Neural crest cell (in vitro differentiated cells): Measurements from ENCODE around the gene RETREG2. TPM values are rescaled to one million over a fixed set of nuclear protein-coding genes. Genes with fewer than 3 reads are reported as not detected.
A peak's percentile ranks its signal among the peaks of the same experiment; 100 is the strongest.

Experiments used
- DNase-seq: peaks from one replicate; pipeline ENCODE4 v3.0.0; 2021; ENCODE audit warnings: low read depth, mixed read lengths, low spot score
- H3K27ac Mint-ChIP-seq: one replicate; pipeline ENCODE4 v1.8.0; 2021; ENCODE audit warnings: mild to moderate bottlenecking, mixed read lengths; ENCODE audit not compliant: unreplicated experiment
- H3K27me3 Mint-ChIP-seq: 2 replicates; pipeline ENCODE4 v1.8.0; 2021; ENCODE audit warnings: low read depth, mild to moderate bottlenecking, mixed read lengths
- H3K36me3 Mint-ChIP-seq: 2 replicates; pipeline ENCODE4 v1.8.0; 2021; ENCODE audit warnings: low read depth, mild to moderate bottlenecking, mixed read lengths
- H3K4me1 Mint-ChIP-seq: 2 replicates; pipeline ENCODE4 v1.8.0; 2021; ENCODE audit warnings: mixed read lengths
- H3K4me3 Mint-ChIP-seq: one replicate; pipeline ENCODE4 v1.8.0; 2021; ENCODE audit warnings: mild to moderate bottlenecking, mixed read lengths
- H3K9me3 Mint-ChIP-seq: 2 replicates; pipeline ENCODE4 v1.8.0; 2021; ENCODE audit warnings: mixed read lengths
- CTCF ChIP-seq: fragments of 200-600 bp; sonication (generic); conservative IDR thresholded peaks from 2 replicates; pipeline ENCODE4 v1.5.0; 2021; ENCODE audit warnings: antibody characterized with exemption, mild to moderate bottlenecking
- total RNA-seq: library from RNA; stranded (reverse); gene quantifications from 2 replicates; pipeline ENCODE4 v1.2.1, GENCODE V29; 2021

Gene RETREG2
- total RNA-seq, 1 donor from 2014 or later: 86.0 TPM

- no peak for DNase-seq
- Mint-ChIP-seq H3K4me3 (peak overlapping the region; percentile 92), H3K4me1 (peaks cover 21% of the 10 kb centered on the region), H3K36me3 (peaks cover 4% of the 10 kb centered on the region), H3K27ac (peak overlapping the region; percentile 92), H3K9me3 (peaks cover 2% of the 10 kb centered on the region), H3K27me3 (peaks cover 3% of the 10 kb centered on the region)
- TF ChIP-seq CTCF: no peak
Observed at GRCh38 chr2:219207884-219208740, 30.0 kb downstream of the RETREG2 start.

GRCh38 chr2:219209236-219210195 is 31.4 kb downstream of the RETREG2 start:
- Mint-ChIP-seq H3K27ac (peak overlapping the region; percentile 92), H3K9me3 (peaks cover under 1% of the 10 kb centered on the region), H3K36me3 (peaks cover 4% of the 10 kb centered on the region), H3K4me3 (peak overlapping the region; percentile 80), H3K27me3 (peaks cover 3% of the 10 kb centered on the region), H3K4me1 (peaks cover 21% of the 10 kb centered on the region)
- DNase-seq: no peak
- no peak for TF ChIP-seq CTCF

- Mint-ChIP-seq H3K4me3 (no peak overlapping the region), H3K9me3 (no peaks in the 10 kb centered on the region), H3K36me3 (peaks cover 4% of the 10 kb centered on the region), H3K27ac (peak overlapping the region; percentile 92), H3K27me3 (peaks cover 3% of the 10 kb centered on the region), H3K4me1 (peaks cover 21% of the 10 kb centered on the region)
- no peak for DNase-seq
- no peak for TF ChIP-seq CTCF
Observed at GRCh38 chr2:219210196-219210885, 32.3 kb downstream of the RETREG2 start.

GRCh38 chr2:219210886-219211362 is 32.8 kb downstream of the RETREG2 start:
- peaks cover 4% of the 10 kb centered on the region for H3K36me3 Mint-ChIP-seq
- no peak for DNase-seq
- no peak overlapping the region for H3K27ac Mint-ChIP-seq
- peaks cover 21% of the 10 kb centered on the region for H3K4me1 Mint-ChIP-seq
- peaks cover 3% of the 10 kb centered on the region for H3K27me3 Mint-ChIP-seq
- H3K4me3 Mint-ChIP-seq: peak overlapping the region; percentile 62
- TF ChIP-seq CTCF: no peak
- no peaks in the 10 kb centered on the region for H3K9me3 Mint-ChIP-seq

- H3K36me3 Mint-ChIP-seq: peaks cover 6% of the 10 kb centered on the region
Observed at GRCh38 chr2:219213026-219213415, 34.9 kb downstream of the RETREG2 start.

More at GRCh38 chr2:219213026-219213415, 34.9 kb downstream of the RETREG2 start:
- no peaks in the 10 kb centered on the region for H3K9me3 Mint-ChIP-seq
- H3K4me3 Mint-ChIP-seq: no peak overlapping the region
- DNase-seq: no peak
- H3K4me1 Mint-ChIP-seq: peaks cover 17% of the 10 kb centered on the region
- no peak for TF ChIP-seq CTCF
- H3K27me3 Mint-ChIP-seq: no peaks in the 10 kb centered on the region
- H3K27ac Mint-ChIP-seq: no peak overlapping the region
